HG03039 (cell line): Measurements from ENCODE around the gene SLC17A7.
A peak's percentile ranks its signal among the peaks of the same experiment; 100 is the strongest.
"Not testable (repeated sequence)": the region's sequence is repeated elsewhere in the genome, so short reads cannot be mapped to it uniquely, and the experiment has no call there.

Experiments
- ATAC-seq: cut with Tn5 transposase; IDR thresholded peaks from one replicate; pipeline ENCODE4 v1.9.1; 2021; ENCODE audit warnings: mild to moderate bottlenecking, moderate library complexity; ENCODE audit not compliant: unreplicated experiment

The SLC17A7 gene

GRCh38 chr19:49445997-49446396 is 4.7 kb upstream of the SLC17A7 start:
- no peak for ATAC-seq

- ATAC-seq: not testable (repeated sequence)
Measured at GRCh38 chr19:49444100-49444700, 2.9 kb upstream of the SLC17A7 start.

GRCh38 chr19:49443366-49444099 is 2.2 kb upstream of the SLC17A7 start:
- ATAC-seq: peak; percentile 63

- peak; percentile 15 for ATAC-seq
Measured at GRCh38 chr19:49442771-49443365, 1.5 kb upstream of the SLC17A7 start.

- no peak for ATAC-seq
Measured at GRCh38 chr19:49442354-49442753, 1.0 kb upstream of the SLC17A7 start.

GRCh38 chr19:49441960-49442350 is 628 bp upstream of the SLC17A7 start:
- no peak for ATAC-seq

- no peak for ATAC-seq
Measured at GRCh38 chr19:49440439-49441209, 703 bp downstream of the SLC17A7 start.

- ATAC-seq: no peak
Measured at GRCh38 chr19:49439836-49440235, 1.5 kb downstream of the SLC17A7 start.

- ATAC-seq: no peak
Measured at GRCh38 chr19:49438261-49438660, 3.1 kb downstream of the SLC17A7 start.

GRCh38 chr19:49437231-49437630 is 4.1 kb downstream of the SLC17A7 start:
- ATAC-seq: no peak

- ATAC-seq: no peak
Measured at GRCh38 chr19:49436381-49437017, 4.8 kb downstream of the SLC17A7 start.

GRCh38 chr19:49435670-49436069 is 5.7 kb downstream of the SLC17A7 start:
- no peak for ATAC-seq

GRCh38 chr19:49434907-49435583 is 6.3 kb downstream of the SLC17A7 start:
- ATAC-seq: no peak

- ATAC-seq: no peak
Measured at GRCh38 chr19:49433240-49433901, 8.0 kb downstream of the SLC17A7 start.

GRCh38 chr19:49432141-49433073 is 8.9 kb downstream of the SLC17A7 start:
- no peak for ATAC-seq

GRCh38 chr19:49431330-49431749 is 10.0 kb downstream of the SLC17A7 start:
- no peak for ATAC-seq

- ATAC-seq: no peak
Measured at GRCh38 chr19:49430678-49431329, 10.5 kb downstream of the SLC17A7 start.

- ATAC-seq: no peak
Measured at GRCh38 chr19:49430172-49430677, 11.1 kb downstream of the SLC17A7 start.
